Tibial artery (tissue), 4 donors: ENCODE results near the gene AGR2.

Experiments used
- DNase-seq, 2 donors: peaks; one replicate each; pipeline ENCODE4 v3.0.0-alpha.2; 2019
- H3K27ac ChIP-seq, 2 donors: fragments of 200-600 bp; sonication (generic) in 1 of 2; 1 replicate in 1 of 2; 2 replicates in 1 of 2; pipeline ENCODE4 v1.5.1; 2018 to 2019; ENCODE audit warnings: mild to moderate bottlenecking in 1 of 2
- H3K27me3 ChIP-seq, 2 donors: fragments of 200-600 bp; sonication (generic) in 1 of 2; one replicate each; pipeline versions ENCODE4 v1.5.1 to v1.6.0; 2016 to 2019
- H3K36me3 ChIP-seq, 3 donors: fragments of 200-600 bp; sonication (generic) in 2 of 3; one replicate each; pipeline ENCODE4 v1.5.1; 2016 to 2019; ENCODE audit warnings: mild to moderate bottlenecking in 2 of 3
- H3K4me1 ChIP-seq, 4 donors: fragments of 200-600 bp; sonication (generic) in 2 of 4; 1 replicate in 3 of 4; 2 replicates in 1 of 4; pipeline ENCODE4 v1.5.1; 2016 to 2019
- H3K4me3 ChIP-seq, 2 donors: fragments of 200-600 bp; sonication (generic) in 1 of 2; 1 replicate in 1 of 2; 2 replicates in 1 of 2; pipeline ENCODE4 v1.5.1; 2018 to 2019; ENCODE audit warnings: mild to moderate bottlenecking in 2 of 2
- H3K9me3 ChIP-seq, 3 donors: fragments of 200-600 bp; sonication (generic) in 1 of 3; one replicate each; pipeline ENCODE4 v1.5.1; 2016 to 2019
- CTCF ChIP-seq, 2 experiments: fragments of 200-600 bp in 1 of 2; fragments of 450-650 bp in 1 of 2; IDR thresholded peaks; one replicate each; pipeline ENCODE4 v1.5.1; 2017 to 2019; ENCODE audit warnings: antibody characterized with exemption in 2 of 2, mild to moderate bottlenecking in 1 of 2, moderate library complexity in 1 of 2
- intact Hi-C: fragments of 100-400 bp; cut with DNase I; formaldehyde crosslinking; loops from one replicate; pipeline ENCODE4 v1.15.0; 2023; ENCODE audit warnings: low total_unique reads

The AGR2 gene

DNA sequence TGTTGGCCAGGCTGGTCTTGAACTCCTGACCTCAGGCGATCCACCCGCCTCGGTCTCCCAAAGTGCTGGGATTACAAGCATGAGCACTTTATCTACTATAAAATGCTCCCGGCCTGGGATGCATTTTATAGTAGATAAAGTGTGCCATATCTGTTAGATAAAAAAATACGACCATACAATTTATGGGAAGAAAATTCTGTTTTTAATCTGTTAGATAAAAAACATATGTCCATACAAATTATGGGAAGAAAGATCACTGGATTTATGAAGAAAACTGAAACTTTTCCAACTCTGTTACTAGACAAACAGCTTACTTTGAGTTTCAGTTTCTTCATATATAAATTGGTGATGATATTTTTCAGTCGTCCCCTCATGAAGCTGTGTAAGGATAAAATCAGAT lies 46.8 kb downstream of the AGR2 start:
- Histone ChIP-seq H3K4me1 (peaks cover 0 to 18% (median 3%) of the 10 kb centered on the region in 4 donors), H3K27me3 (peaks cover 0 to 5% of the 10 kb centered on the region in 2 donors), H3K4me3 (no peak overlapping the region), H3K27ac (no peak overlapping the region), H3K9me3 (no peaks in the 10 kb centered on the region), H3K36me3 (no peaks in the 10 kb centered on the region)
- intact Hi-C loops = no loop called here
- DNase-seq = no peak
- TF ChIP-seq CTCF (IDR thresholded peaks at IDR 0.05) = no peak

GRCh38 chr7:16755397-16755796 lies 49.4 kb downstream of the AGR2 start:
- intact Hi-C loops = no loop called here
- H3K4me3 ChIP-seq = no peak overlapping the region
- H3K27ac ChIP-seq = no peak overlapping the region
- H3K9me3 ChIP-seq = no peaks in the 10 kb centered on the region
- H3K36me3 ChIP-seq = no peaks in the 10 kb centered on the region
- TF ChIP-seq CTCF (IDR thresholded peaks at IDR 0.05) = no peak
- H3K4me1 ChIP-seq = peaks cover 0 to 21% (median 3%) of the 10 kb centered on the region in 4 donors
- peaks cover 0 to 5% of the 10 kb centered on the region in 2 donors for H3K27me3 ChIP-seq
- no peak for DNase-seq

DNA sequence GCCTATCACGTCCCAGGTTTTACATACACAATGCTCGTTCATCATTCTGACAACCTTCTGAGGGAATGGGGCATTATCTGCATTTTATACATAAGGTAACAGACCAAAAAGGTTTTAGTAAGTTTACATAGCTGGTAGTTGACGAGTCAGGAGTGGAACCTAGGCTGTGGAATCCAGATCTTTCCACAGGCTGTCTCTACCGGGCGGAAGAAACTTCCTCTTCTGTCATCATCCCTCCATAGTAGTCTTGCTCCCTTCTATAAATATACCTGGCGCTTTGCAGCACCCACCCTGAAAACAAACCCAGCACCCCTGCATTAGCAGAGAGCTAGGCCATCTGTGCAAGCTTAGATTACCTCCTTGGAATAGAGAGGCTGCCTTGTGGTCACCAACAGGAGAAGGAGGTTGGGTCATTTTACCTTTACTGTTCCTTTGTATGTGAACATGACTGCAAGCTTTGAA lies 49.9 kb downstream of the AGR2 start:
- peaks cover 0 to 21% (median 3%) of the 10 kb centered on the region in 4 donors for H3K4me1 ChIP-seq
- peak overlapping the region in 1 of 2 donors; percentile 49 for H3K4me3 ChIP-seq
- DNase-seq = no peak
- intact Hi-C loops = no loop called here
- no peaks in the 10 kb centered on the region for H3K9me3 ChIP-seq
- no peaks in the 10 kb centered on the region for H3K36me3 ChIP-seq
- no peak for TF ChIP-seq CTCF (IDR thresholded peaks at IDR 0.05)
- H3K27me3 ChIP-seq = peaks cover 0 to 5% of the 10 kb centered on the region in 2 donors
- no peak overlapping the region for H3K27ac ChIP-seq

DNA sequence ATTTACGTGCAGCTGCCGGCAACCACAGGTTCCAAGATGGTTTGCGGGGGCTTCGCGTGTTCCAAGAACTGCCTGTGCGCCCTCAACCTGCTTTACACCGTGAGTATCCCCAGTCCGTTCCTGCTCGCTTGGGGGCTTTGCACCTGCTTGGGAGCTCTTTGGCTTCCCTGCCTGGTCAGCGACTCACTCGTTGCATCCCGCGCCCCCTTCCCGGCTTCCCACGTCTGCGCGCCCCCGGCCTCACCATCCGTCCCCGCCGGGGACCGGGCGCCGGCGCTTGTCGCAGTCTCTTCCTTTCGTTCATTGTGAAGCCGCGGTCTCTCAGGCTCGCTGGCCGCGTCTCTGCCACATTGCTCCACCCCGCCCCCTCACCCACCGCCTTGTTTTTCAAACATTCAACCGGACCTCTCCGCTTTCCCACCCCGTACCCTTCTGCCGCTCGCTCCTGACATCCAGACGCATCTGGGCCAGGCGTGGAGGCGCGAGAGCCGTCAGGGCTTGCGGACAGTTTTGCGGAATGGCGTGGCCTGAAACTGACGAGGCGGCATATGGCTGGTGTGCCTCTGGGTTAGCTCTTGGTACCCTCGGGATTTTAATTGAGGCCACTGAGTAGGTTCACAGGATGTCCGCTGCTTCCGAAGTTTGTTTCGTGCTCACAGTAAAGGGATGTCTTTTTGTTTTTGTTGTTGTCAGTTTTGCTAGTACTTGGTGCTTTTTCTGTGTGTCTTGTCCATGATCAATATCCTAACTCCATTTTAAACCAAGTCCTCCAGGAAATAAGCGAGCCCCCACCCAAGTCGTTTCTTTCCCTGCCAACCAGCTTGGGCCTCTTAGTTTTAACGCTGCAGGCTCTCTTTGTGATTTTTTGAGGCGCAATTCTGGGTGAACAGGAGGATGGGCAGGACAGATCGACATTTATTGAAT lies 50.6 kb downstream of the AGR2 start:
- Histone ChIP-seq H3K4me3 (peak overlapping the region; percentile 49 to 65), H3K4me1 (peaks cover 0 to 21% (median 3%) of the 10 kb centered on the region in 4 donors), H3K27ac (no peak overlapping the region), H3K36me3 (no peaks in the 10 kb centered on the region), H3K9me3 (no peaks in the 10 kb centered on the region), H3K27me3 (peaks cover 0 to 5% of the 10 kb centered on the region in 2 donors)
- intact Hi-C loops = no loop called here
- no peak for DNase-seq
- TF ChIP-seq CTCF (IDR thresholded peaks at IDR 0.05) = no peak

DNA sequence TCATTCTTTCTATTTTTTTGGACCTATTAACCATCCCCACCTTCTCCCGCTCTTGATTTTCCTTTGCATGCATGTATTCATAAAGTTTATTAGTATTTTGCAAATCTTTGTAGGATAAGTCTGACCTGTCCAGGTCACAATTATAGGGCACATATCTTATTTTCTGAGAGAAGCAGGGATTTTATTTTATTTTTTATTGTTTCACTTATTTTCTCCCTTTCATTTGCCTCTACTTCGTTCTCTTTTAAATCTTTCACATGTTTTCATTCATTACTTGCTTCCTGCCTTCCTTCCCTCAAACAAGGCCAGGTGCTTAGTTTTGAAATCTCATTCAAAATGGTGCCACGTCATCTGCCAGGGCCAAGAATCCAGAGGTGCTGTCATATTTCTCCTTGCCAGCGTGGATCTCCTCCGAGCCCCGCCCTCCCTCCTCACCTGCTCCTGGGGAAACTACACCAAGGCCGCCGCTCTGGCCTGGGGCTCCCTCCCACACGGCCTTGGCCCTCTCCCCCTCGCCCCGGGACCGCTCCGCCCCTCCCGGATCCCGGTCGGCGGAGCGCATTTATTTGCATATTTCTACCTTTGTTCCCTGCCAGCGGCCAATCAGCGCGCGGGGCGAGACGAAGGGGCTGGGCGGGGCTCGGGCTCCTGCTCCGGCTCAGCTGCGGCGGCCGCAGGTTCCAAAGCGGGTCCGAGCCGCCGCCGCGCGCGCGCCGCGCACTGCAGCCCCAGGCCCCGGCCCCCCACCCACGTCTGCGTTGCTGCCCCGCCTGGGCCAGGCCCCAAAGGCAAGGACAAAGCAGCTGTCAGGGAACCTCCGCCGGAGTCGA lies 51.5 kb downstream of the AGR2 start, which contains the start of gene TSPAN13:
TSS of gene TSPAN13 (plus strand) at position 654 of the 830 bp plus-strand sequence. CDS start 213 bp downstream, outside the sequence.
- H3K27ac ChIP-seq = no peak within 1 kb of the TSS
- peaks cover 0 to 21% (median 3%) of the 10 kb centered on the region in 4 donors for H3K4me1 ChIP-seq
- H3K36me3 ChIP-seq = no peaks in the 10 kb centered on the region
- intact Hi-C loops = no loop called here
- H3K4me3 ChIP-seq = peak within 1 kb of the TSS; percentile 49 to 65
- no peaks in the 10 kb centered on the region for H3K9me3 ChIP-seq
- DNase-seq = peak; percentile 25 to 68
- peaks cover 0 to 5% of the 10 kb centered on the region in 2 donors for H3K27me3 ChIP-seq
- no peak for TF ChIP-seq CTCF (IDR thresholded peaks at IDR 0.05)
